HG02588 (cell line): ENCODE data around the gene NCAPH2.

ENCODE experiments used
- ATAC-seq: cut with Tn5 transposase; IDR thresholded peaks from one replicate; pipeline ENCODE4 v1.9.1; 2021; ENCODE audit warnings: mild to moderate bottlenecking, moderate library complexity; ENCODE audit not compliant: unreplicated experiment

The NCAPH2 gene

DNA sequence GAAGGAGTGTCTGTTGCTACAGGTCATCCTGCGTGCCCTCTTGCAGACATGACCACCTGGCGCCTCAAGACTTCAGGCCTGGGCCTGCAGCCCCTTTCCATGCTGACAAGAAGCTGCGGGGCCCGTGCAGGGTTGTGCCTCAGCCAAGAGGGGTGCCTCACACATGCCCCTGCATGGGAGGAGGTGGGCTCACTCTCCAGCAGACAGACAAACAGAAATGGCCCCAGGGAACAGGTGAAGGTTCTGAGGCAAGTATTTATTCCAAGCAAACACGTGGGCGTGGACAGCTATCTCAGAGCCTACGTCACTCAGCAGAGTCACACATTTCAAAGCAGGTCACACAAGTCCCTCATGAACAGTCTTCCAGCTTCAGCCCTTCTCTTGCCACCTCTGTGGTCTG is 60.6 kb downstream of the NCAPH2 start:
- ATAC-seq, result no peak

DNA sequence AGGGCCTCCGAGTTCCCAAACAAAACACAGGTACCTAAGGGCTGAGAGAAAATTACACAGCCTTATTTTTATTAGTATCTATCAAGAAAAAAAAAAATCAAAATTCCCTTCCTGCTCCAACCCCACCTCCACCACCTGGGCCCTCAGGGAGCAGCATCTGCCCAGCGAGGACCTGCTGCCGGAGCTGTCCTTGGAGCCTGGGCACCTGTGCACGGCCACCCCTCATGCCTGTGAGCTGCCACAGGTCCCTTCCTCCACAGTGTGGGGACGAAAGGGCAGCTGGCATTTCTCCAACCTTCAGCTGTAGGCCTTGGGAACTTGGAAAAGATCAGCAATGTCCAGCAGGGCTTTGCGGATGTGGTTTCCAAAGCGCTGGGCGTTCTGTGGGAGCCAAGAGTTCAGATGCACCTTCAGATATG is 61.0 kb downstream of the NCAPH2 start:
- ATAC-seq, result no peak

DNA sequence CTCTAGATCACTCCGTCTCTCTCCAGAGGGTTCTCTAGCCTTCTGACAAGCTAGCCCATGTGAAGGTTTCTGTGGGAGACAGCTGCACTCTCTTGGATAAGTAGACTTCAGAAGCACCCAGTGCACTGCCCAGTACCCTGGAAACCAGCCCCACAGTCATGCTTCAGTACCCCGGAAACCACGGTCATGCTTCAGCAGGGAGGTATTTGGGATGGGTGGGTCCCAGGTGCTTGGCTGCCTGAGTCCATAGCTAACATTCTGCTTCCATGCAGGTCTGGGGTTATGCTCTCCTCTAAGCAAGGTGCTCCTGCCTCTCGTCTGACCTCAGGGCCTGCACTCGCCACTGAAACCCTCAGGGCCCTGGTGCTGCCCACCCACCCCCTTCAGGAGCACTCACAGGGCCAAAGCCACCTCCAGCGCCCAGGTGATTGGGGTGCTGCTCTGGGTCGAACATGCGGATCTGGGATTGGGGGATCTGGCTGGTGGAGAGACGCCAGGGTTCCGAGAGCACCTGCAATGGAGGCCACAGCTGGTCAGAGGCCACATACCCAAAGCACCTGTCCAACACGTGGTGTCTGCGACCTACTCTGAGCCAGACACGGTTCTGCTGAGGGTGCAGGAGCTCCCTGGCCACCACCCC is 62.0 kb downstream of the NCAPH2 start:
- no peak for ATAC-seq

DNA sequence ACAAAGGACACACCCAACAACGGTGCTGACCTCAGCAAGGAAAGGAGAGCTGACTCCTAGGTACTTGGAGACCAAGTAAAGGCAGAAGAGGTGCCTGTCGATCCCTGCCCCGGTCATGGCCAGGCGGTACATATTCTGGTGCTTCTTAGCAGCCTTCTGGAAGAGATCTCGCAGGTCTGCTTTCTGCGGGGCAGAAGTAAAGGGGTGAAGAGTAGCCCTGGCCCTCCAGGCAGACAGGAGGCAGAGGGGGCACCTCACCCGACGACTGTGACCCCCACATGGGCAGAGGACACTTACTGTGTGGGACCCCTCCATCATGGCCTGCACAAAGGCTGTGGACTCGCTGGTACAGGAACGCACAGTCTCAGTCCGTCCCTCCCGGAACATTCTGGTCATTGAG is 62.8 kb downstream of the NCAPH2 start:
- no peak for ATAC-seq

DNA sequence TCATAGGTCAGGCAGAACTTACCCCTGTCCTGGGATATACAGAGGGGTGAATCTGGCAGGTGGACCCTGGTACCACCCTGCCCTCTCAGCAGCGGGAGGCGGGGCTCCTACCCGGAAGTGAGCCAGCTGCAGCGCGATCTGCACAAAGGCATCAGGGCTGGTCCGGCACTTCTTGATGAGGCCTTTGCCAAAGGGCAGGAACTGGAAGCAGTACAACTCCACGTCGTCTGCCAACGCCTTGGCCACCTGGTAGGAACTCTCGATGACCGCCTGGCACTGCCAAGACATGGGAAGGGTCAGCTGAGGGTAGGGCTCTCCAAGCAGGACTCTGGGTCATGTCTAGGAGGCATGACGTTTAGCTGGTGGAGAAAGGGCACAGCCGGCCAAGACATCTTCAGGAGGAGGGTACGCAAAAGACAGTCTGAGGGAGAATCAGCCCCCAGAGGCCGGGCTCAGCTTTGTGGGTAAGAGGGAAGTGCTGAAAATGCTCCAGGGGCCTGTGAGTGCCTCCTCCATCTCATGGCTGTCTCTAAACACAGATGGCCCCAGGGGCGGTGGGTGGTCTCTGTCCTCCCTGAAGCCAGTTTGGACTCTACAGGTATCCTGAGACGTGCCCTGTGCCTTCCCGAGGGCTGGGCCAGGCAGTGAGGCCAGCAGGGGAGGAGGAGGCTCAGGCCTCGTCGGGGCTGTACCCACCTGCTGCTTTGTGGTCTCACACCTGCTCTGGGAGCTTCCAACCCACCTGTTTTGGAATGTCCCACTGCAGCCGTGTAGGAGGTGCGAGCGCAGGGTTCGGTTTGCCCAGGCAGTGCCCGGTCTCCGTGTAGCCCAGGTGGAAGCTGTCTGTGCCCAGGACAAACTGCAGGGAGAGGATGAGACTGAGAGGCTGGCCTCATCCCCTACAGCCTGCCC is 63.5 kb downstream of the NCAPH2 start:
- ATAC-seq, result no peak

DNA sequence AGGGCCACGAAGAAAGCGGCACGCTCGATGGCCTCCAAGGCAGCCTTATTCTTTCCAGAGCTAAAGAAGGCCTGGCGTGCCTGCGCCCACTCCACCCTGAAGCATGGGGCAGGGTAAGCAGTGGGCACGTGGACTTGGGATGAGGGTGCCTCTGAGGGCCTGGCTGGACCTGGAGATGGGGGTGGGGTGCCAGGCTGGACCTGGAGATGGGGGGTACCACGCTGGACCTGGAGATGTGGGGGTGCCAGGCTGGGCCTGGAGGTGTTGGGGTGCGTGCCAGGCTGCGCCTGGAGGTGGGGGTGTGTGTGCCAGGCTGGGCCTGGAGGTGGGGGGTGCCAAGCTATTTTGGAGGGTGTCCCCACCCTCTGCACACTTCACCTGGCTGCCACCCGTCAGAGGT is 64.9 kb downstream of the NCAPH2 start:
- no peak for ATAC-seq

DNA sequence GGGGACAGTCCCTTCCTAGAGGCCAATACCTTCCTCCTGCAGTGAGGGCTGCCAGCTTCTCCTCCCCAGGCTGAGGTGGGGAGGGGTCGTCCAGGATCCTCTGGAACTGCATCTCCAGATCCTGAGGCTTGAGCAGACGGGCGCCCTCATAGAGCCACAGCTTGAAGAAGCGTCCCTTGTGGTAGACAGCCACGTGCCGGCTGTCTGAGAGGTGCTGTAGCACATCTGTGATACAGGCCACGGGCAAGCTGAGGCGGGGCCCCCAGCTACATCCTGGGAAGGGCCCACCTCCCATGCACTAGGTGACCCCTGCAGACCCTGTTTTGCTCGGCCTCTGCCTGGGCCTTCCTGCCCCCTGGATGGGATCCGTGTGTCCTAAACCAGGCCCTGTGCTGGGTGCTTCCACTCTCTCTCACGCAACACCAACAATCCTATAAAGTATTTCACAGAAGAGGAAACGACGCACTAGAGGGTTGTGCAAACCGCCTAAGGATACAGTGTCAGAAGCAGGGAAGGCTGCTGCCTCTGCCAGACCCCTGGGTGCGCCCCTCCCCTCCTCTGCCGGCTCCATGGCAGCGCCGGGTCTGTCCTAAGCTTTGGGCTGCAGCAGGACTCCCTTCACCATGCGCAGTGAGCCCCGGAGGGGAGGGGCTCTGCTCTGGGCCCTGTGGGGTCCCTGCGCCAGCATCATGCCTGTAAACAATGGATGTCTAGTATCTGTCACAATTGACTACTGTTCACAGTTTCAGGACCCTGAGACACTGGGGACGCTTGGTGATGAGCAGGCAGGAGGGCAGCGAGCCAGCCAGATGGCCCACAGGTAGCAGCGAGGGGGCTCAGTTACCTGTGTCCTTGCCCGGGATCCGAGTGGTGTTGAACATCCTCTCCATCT is 65.7 kb downstream of the NCAPH2 start:
- no peak for ATAC-seq

DNA sequence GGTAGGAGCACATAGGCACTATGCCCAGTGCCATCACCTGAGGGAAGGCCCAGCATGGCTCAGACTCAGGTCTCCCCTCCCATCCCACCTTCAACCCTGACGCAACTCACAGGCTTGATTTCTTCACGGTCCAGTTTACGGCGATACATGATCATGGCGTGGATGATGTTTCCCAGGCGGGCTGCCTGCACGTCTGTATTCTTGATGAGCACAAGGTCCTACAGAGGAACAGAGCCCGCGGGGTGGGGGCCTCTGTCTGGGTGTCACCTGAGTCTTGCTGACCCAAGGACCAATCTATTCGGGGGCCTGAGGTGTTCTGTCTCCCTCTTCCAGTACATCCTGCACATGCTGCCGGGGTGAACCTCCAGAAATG is 66.3 kb downstream of the NCAPH2 start:
- ATAC-seq, result no peak
